Measurements from ENCODE around the gene BICC1. TPM values are rescaled to one million over a fixed set of nuclear protein-coding genes. Genes with fewer than 3 reads are reported as not detected.

The BICC1 gene
- polyA plus RNA-seq, 1 donor (not counting 4 experiments of a cell fraction or from before 2014, with no cell fraction given) = 4.2 TPM

DNA sequence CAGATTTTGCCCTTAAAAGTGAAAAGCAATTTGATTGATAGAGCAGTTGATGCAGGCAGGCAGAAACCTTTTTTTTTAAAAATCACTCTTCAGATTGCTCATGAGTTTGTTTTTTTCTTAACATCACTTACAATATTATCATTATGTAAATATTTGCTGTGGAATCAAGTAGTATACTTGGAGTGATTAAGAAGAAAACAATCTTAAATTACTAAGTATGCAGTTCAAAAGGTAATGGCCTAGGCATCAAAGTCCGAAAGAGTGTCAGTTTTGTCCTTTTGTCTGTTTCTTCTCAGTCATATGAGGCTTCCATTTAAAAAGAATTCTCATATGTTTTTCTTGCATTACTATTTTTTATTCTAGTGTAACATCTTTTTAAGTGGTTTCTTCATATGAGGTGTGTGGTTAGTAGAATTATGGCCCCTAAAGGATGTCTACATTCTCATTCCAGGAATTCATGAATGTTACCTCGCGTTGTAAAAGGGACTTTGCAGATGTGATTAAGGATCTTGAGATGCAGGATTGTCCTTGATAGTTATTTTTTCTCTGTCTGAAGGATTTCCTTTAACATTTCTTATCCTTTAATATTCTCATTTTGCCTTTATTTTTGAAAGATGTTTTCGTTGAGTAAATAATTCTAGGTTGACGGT lies 44.0 kb downstream of the BICC1 start:
- no peak overlapping the region for H3K4me3 ChIP-seq (ENCODE audit: control insufficient read depth in 2 of 3, extremely low read depth in 1 of 3, insufficient read depth in 2 of 3, low read depth in 1 of 3, low read length in 3 of 3)
- DNase-seq (ENCODE audit: low read depth, low spot score) = no peak
- no peaks in the 10 kb centered on the region for H4K20me1 ChIP-seq (ENCODE audit: control insufficient read depth, extremely low read depth, insufficient read depth, low read length)
- no peaks in the 10 kb centered on the region for H3K36me3 ChIP-seq (ENCODE audit: control insufficient read depth in 2 of 2, extremely low read depth in 1 of 2, insufficient read depth in 2 of 2, low read length in 2 of 2)
- dilution Hi-C loops (cut with MboI; ENCODE audit: extremely low pct_ligation_motif_present, low sequenced_read_pairs) = no loop called here
- H3K9me3 ChIP-seq (ENCODE audit: control insufficient read depth, low read depth, low read length) = no peaks in the 10 kb centered on the region
- H2AFZ ChIP-seq (ENCODE audit: control insufficient read depth, low read length) = no peak overlapping the region
- H3K27me3 ChIP-seq (ENCODE audit: control insufficient read depth, extremely low read depth, insufficient read depth, low read length) = no peaks in the 10 kb centered on the region
- H3K9ac ChIP-seq (ENCODE audit: control insufficient read depth, extremely low read depth, insufficient read depth, low read length) = no peak overlapping the region
- H3K4me1 ChIP-seq (ENCODE audit: control insufficient read depth, extremely low read depth, insufficient read depth, low read length) = no peaks in the 10 kb centered on the region
- H3K27ac ChIP-seq (ENCODE audit: control insufficient read depth, insufficient read depth, low read length) = no peak overlapping the region
- peaks cover 7% of the 10 kb centered on the region for H3K79me2 ChIP-seq (ENCODE audit: control insufficient read depth, insufficient read depth, low read length)
- no peaks in the 10 kb centered on the region for H3K9me1 ChIP-seq (ENCODE audit: control insufficient read depth, extremely low read depth, insufficient read depth, low read length)
- H3K4me2 ChIP-seq (ENCODE audit: control insufficient read depth, extremely low read depth, insufficient read depth, low read depth, low read length) = no peak overlapping the region
- TF ChIP-seq, protein P1, sequence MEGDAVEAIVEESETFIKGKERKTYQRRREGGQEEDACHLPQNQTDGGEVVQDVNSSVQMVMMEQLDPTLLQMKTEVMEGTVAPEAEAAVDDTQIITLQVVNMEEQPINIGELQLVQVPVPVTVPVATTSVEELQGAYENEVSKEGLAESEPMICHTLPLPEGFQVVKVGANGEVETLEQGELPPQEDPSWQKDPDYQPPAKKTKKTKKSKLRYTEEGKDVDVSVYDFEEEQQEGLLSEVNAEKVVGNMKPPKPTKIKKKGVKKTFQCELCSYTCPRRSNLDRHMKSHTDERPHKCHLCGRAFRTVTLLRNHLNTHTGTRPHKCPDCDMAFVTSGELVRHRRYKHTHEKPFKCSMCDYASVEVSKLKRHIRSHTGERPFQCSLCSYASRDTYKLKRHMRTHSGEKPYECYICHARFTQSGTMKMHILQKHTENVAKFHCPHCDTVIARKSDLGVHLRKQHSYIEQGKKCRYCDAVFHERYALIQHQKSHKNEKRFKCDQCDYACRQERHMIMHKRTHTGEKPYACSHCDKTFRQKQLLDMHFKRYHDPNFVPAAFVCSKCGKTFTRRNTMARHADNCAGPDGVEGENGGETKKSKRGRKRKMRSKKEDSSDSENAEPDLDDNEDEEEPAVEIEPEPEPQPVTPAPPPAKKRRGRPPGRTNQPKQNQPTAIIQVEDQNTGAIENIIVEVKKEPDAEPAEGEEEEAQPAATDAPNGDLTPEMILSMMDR (optimal IDR thresholded peaks at IDR 0.05 in 1 of 3, IDR thresholded peaks at IDR 0.05 in 1 of 3, conservative IDR thresholded peaks at IDR 0.05 in 1 of 3; ENCODE audit: extremely low read depth in 1 of 3, insufficient read depth in 2 of 3, low read length in 3 of 3) = no peak
- no peak for TF ChIP-seq EZH2 (IDR thresholded peaks at IDR 0.05; ENCODE audit: low read length)
- no peak for FAIRE-seq

DNA sequence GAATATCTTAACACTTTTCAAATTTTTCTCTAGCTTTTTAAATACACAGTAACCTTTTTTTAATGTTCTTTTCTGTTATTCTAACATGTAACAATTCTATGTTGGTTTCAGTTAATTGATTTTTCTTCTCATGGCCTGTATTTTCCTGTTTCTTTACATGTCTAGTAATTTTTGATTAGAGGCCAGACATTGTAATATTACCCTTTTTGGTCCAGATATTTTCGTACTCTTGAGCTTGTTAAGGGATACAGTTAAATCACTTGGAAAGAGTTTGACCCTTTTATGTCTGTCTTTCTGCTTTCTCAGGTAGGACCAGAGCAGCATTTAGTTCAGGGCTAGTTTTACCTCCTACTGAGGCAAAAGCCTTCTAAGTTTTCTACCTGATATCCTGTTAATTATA lies 45.0 kb downstream of the BICC1 start:
- FAIRE-seq = no peak
- dilution Hi-C loops (cut with MboI; ENCODE audit: extremely low pct_ligation_motif_present, low sequenced_read_pairs) = no loop called here
- H3K79me2 ChIP-seq (ENCODE audit: control insufficient read depth, insufficient read depth, low read length) = peaks cover 9% of the 10 kb centered on the region

More for the DNA sequence above, 45.0 kb downstream of the BICC1 start:
- no peak overlapping the region for H3K9ac ChIP-seq (ENCODE audit: control insufficient read depth, extremely low read depth, insufficient read depth, low read length)
- DNase-seq (ENCODE audit: low read depth, low spot score) = no peak
- no peak overlapping the region for H3K4me2 ChIP-seq (ENCODE audit: control insufficient read depth, extremely low read depth, insufficient read depth, low read depth, low read length)
- no peaks in the 10 kb centered on the region for H3K36me3 ChIP-seq (ENCODE audit: control insufficient read depth in 2 of 2, extremely low read depth in 1 of 2, insufficient read depth in 2 of 2, low read length in 2 of 2)
- H3K27me3 ChIP-seq (ENCODE audit: control insufficient read depth, extremely low read depth, insufficient read depth, low read length) = no peaks in the 10 kb centered on the region
- H3K9me3 ChIP-seq (ENCODE audit: control insufficient read depth, low read depth, low read length) = no peaks in the 10 kb centered on the region
- no peak overlapping the region for H2AFZ ChIP-seq (ENCODE audit: control insufficient read depth, low read length)
- H4K20me1 ChIP-seq (ENCODE audit: control insufficient read depth, extremely low read depth, insufficient read depth, low read length) = no peaks in the 10 kb centered on the region
- TF ChIP-seq EZH2 (IDR thresholded peaks at IDR 0.05; ENCODE audit: low read length) = no peak
- TF ChIP-seq, protein P1 (optimal IDR thresholded peaks at IDR 0.05 in 1 of 3, IDR thresholded peaks at IDR 0.05 in 1 of 3, conservative IDR thresholded peaks at IDR 0.05 in 1 of 3; ENCODE audit: extremely low read depth in 1 of 3, insufficient read depth in 2 of 3, low read length in 3 of 3) = no peak
- H3K9me1 ChIP-seq (ENCODE audit: control insufficient read depth, extremely low read depth, insufficient read depth, low read length) = no peaks in the 10 kb centered on the region
- H3K4me3 ChIP-seq (ENCODE audit: control insufficient read depth in 2 of 3, extremely low read depth in 1 of 3, insufficient read depth in 2 of 3, low read depth in 1 of 3, low read length in 3 of 3) = no peak overlapping the region
- H3K4me1 ChIP-seq (ENCODE audit: control insufficient read depth, extremely low read depth, insufficient read depth, low read length) = no peaks in the 10 kb centered on the region
- H3K27ac ChIP-seq (ENCODE audit: control insufficient read depth, insufficient read depth, low read length) = no peak overlapping the region

All from keratinocyte (primary cell).